T-helper 1 cell (primary cell): ENCODE results near the gene CD38.
"Not testable (repeated sequence)": the region's sequence is repeated elsewhere in the genome, so short reads cannot be mapped to it uniquely, and the experiment has no call there.

Experiments used
- DNase-seq, 5 donors: peaks; one replicate each; pipeline ENCODE4 v3.0.0-alpha.2; 2012 to 2020

CD38 gene

GRCh38 chr4:15762460-15762859 is 15.7 kb upstream of the CD38 start:
- DNase-seq, result not testable (repeated sequence)

GRCh38 chr4:15765391-15765790 is 12.7 kb upstream of the CD38 start:
- DNase-seq, result no peak

DNA sequence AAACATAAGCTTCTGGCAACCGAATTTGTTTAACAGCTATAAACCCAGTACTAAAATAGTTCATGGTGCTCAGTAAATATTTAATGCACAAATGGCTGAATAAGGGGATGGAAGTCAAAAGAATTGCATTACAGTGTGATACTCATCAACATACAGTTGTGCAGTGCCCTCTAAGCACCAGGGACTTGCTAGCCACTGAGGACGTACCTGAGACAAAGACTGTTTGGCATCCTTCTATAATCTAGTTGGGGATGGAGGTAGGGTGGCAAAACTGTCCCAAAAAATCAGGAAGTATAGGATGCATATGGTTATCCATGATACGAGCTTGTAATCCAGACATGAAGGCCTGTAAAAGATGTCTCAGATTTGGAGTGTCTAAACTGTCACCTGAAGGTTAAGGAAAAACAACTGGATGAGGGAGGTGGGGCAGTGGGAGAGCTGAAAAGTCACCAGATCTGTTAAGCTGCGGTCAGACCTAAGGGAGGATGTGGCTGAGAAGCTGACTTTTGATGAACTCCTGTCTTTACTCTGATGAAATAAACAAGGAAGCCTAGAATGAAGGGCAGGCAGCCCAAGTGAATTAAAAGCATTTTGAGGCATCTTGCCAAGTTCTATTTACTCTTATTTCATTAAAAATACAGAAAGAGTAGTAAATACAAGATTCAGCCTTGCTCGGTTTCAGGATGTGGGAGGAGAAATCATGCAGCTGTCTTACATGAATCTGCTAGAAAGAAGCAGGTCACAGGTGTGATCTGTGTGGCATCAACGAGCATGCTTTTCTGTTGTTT is 12.0 kb upstream of the CD38 start:
- peak in 4 of 5 donors; percentile 15 to 76 (median 41) for DNase-seq

DNA sequence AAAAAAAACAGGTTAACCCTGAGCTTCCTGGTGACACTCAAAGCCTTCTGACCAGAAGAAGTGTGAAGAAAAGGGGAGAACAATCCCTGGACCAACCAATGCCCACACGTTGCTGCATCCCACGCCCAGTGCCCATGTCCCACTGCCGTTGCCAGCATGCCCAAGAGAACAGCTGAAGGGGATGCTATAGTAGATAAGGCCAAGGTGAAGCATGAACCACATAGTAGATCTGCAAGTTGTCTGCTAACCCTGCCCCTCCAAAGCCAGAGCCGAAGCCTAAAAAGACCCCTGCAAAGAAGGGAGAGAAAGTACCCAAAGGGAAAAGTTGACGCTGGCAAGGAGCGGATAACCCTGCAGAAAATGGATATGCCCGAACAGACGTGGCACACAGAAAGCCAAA is 11.3 kb upstream of the CD38 start:
- DNase-seq, result no peak

GRCh38 chr4:15769202-15769601 is 8.9 kb upstream of the CD38 start:
- DNase-seq, result no peak

GRCh38 chr4:15771216-15772058 is 6.7 kb upstream of the CD38 start:
- DNase-seq, result peak in 1 of 5 donors; percentile 76

DNA sequence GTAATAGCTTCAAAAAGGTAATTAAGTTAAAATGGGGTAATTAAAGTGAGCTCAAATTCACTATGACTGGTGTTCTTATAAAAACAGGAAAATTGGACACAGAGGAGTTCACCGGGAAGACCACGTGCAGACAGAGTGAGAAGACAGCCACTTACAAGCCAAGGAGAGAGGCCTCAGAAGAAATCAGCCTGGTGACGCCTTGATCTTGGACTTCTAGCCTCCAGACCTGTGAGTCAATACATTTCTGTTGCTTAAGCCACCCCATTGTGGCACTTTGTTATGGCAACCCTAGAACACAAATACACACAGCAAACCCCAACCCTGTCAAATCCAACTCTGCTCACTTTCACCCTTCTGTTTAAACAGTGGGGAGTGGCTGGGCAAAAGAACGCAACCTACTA is 4.1 kb upstream of the CD38 start:
- DNase-seq, result no peak

DNA sequence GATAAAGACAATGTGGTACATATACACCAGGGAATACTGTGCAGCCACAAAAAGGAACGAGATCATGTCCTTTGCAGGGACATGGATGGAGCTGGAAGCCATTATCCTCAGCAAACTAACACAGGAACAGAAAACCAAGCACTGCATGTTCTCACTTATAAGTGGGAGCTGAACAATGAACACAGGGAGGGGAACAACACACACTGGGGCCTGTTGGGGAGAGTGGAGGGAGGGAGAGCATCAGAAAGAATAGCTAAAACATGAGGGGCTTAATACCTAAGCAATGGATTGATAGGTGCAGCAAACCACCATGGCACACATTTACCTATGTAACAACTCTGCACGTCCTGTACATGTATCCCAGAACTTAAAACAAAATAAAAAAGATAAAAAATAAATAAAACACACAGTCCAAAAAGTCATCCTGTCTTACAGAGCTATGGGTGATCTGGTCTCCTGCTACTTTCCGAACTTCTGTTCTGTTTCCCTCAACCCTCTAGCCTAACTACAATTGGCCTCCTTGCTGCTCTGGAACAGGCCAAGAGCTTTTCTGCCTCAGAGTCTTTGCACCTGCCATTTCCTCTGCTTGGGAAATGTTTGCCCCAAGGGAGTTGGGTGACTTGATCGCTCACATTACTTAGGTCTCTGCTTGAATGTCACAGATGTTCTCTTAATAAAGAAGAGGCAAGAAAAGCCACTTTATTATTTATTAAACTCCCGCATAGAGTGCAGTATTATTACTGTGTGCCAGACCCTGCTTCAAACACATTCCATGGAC is 1.1 kb upstream of the CD38 start:
- DNase-seq, result no peak

DNA sequence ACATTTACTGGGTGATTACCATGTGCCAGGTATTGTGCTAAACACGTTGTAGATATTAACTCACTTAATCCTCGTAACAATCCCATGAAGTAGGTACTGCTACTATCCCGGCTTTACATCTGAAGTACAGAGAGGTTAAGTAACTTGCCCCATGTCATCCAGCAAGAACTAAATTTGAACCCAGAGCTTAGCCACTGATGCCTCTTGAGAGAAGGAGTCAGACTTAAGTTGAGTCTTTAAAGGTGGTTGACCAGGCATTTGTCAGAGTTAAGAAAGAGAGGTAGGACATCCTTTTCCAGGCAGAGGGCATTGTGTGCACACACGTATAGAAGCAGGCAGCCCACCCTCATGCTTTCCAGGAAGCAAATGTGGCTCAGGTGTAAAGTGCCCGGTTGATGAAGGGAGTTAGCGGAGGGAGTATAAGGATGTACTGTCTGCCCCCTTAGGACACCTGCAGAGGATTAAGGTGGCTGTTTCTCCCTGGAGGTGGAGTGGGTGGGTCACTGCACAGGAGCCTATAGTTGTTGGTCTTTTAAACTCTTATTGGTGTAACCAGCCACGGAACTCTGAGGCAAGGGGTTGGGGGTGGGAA is 335 bp upstream of the CD38 start:
- DNase-seq, result no peak

DNA sequence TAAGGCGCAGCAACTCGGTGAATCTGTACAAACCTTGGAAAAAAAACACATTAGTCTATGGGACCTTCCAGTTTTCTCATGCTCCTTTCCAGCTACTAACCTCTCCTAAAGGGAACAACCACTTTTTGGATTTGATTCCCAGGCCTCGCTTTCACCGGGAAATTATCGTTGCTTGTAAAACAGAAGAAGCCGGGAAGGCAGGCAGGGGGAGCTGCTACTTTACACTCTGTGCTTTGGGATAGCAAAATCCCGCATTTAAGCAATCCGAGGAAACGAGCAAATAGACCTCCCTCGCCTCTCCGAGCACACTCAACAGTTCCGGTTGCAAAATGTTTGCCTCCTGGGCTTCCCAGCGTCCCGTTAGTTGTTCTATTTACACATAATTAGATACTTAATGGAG is 1.2 kb downstream of the CD38 start:
- DNase-seq, result no peak

- DNase-seq, result no peak
Measured at GRCh38 chr4:15779809-15780208, 1.7 kb downstream of the CD38 start.

DNA sequence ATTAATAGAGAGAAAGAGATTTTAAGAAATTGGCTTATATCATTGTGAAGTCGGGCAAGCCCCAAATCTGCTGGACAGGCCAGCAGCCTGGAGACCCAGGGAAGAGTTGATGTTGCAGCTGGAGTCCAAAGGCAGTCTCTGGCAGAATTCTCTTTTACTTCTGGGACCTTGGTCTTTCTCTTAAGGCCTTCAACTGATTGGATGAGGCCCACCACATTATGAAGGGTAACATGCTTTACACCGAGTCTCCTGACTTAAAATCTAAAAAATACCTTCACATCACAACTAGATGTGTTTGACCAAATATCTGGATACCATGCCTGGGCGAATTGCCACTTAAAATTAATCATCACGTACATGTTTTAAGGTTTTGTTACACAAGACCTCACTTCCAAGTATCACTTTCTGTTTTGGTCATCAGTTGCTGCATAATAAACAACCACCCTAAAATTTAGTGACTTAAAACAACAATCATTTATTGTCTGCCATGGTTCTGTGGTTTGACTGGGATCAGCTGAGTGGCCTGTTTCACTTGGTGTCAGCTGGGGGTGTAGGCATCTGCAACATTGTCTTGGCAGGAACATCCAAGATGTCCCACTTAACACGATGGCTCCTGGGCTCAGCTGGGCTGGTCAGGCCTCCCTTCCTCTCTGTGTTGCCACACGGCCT is 3.4 kb downstream of the CD38 start:
- DNase-seq, result peak in 1 of 5 donors; percentile 84

DNA sequence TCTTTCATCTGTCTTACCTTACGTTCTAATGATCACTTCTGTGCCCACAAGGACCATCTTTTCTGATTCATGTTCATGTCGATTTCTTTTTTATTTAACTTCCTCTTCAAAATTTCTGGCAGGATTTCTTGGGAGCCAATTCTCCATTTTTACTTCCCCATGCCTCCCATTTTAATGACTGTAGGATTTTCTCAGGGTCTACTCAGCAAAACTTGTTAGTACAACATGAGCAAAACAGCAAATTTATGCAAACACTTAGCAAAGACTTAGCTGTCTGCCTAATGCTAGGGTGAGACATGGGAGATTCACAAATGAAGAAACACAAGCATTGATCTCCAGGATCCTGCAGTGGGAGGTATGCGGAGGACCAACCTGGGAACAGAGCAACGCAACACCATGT is 5.5 kb downstream of the CD38 start:
- DNase-seq, result no peak

GRCh38 chr4:15784959-15785634 is 7.0 kb downstream of the CD38 start:
- no peak for DNase-seq

- no peak for DNase-seq
Measured at GRCh38 chr4:15786743-15787142, 8.6 kb downstream of the CD38 start.

- DNase-seq, result no peak
Measured at GRCh38 chr4:15792974-15793373, 14.8 kb downstream of the CD38 start.

DNA sequence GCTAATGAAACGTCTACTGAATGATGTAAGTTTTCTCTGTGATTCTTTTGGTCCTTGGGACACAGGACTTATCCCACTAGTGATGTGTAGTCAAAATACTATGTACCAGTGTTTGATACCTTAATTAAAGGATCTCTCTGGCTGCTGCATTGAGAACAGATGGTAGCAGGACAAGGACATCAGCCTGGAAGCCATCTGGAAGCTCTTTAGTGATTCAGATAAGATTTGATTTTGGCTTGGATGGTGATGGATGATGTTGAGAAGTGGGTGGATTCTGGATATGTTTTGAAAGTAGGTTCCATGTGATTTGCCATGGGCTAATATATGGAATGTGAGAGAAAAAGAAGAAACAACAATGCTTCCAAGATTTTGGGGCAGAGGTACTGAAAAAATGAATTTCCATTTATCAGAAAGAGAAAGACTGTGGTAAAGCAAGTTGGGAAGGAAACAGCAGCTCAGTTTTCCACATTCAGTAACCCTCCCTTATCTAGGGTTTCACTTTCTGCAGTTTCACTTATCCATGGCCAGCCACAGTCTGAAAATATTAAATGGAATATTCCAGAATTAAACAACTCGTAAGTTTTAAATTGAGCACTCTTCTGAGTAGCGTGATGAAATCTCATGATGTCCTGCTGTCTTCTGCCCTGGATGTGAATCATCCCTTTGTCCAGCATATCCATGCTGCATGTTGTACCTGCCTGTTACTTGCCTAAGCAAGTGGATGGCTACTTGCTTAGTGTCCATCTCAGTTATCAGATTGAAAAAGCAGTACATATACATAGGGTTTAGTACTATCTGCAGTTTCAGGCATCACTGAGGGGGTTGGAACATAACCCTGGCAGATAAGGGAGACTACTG is 15.6 kb downstream of the CD38 start:
- no peak for DNase-seq

DNA sequence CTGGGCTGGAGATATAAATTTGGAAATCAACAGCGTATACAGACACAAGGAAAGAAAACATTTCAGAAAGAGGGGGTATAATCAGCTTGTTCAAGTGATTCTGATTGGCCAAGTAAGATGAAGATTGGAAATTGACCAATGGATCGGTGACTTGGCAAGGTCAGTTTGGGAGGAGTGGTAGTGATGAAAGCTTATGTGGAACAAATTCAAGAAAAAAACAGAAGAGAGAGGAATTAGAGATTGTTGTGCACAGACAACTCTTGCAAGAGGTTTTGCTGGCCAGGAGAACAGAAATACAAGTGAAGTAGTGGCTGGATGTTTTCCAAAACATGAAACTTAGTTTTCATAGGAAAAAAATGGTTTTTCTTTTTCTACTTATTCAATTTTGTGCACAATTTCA is 16.3 kb downstream of the CD38 start:
- no peak for DNase-seq

GRCh38 chr4:15794905-15795304 is 16.8 kb downstream of the CD38 start:
- no peak for DNase-seq

DNA sequence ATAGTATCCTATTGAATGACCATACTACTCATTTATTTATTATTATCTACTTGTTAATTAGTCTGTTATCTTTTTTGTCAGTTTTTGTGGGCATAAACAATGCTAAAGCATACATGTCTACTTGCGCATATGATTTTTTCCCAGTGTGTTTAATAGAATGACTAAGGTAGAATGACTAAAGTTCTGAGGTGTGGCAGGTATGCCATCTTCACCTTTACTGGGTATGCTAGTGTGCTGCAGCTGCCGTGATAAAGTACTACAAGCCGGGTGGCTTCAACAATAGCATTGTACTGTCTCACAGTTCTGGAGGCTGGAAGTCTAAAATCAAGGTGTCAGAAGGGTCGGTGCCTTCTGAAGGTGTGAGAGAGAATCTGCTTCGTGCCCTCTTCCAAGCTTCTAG is 19.2 kb downstream of the CD38 start:
- DNase-seq, result no peak

- DNase-seq, result no peak
Measured at GRCh38 chr4:15799141-15799540, 21.0 kb downstream of the CD38 start.
